ENCODE results near the gene BRD8.

Gene BRD8

GRCh38 chr5:138102454-138103318, 75.7 kb downstream of the BRD8 start:
- no peak for DNase-seq (ENCODE audit: low spot score)
- H3K27ac ChIP-seq = no peak overlapping the region
- no peak for TF ChIP-seq CTCF (IDR thresholded peaks at IDR 0.05)
- H3K4me3 ChIP-seq = no peak overlapping the region

GRCh38 chr5:138096997-138097828, 81.2 kb downstream of the BRD8 start:
- no peak overlapping the region for H3K4me3 ChIP-seq
- no peak overlapping the region for H3K27ac ChIP-seq
- TF ChIP-seq CTCF (IDR thresholded peaks at IDR 0.05) = no peak
- DNase-seq (ENCODE audit: low spot score) = no peak

GRCh38 chr5:138096363-138096762, 82.1 kb downstream of the BRD8 start:
- TF ChIP-seq CTCF (IDR thresholded peaks at IDR 0.05) = no peak
- Histone ChIP-seq H3K27ac (no peak overlapping the region), H3K4me3 (no peak overlapping the region)
- no peak for DNase-seq (ENCODE audit: low spot score)

- DNase-seq (ENCODE audit: low spot score) = no peak
- TF ChIP-seq CTCF (IDR thresholded peaks at IDR 0.05) = no peak
- no peak overlapping the region for H3K4me3 ChIP-seq
- no peak overlapping the region for H3K27ac ChIP-seq
These were observed 83.1 kb downstream of the BRD8 start for GRCh38 chr5:138095100-138095907.

GRCh38 chr5:138093036-138093435, 85.4 kb downstream of the BRD8 start:
- no peak for TF ChIP-seq CTCF (IDR thresholded peaks at IDR 0.05)
- H3K27ac ChIP-seq = no peak overlapping the region
- no peak for DNase-seq (ENCODE audit: low spot score)
- H3K4me3 ChIP-seq = no peak overlapping the region

GRCh38 chr5:138092301-138092700, 86.1 kb downstream of the BRD8 start:
- TF ChIP-seq CTCF (IDR thresholded peaks at IDR 0.05) = no peak
- DNase-seq (ENCODE audit: low spot score) = no peak
- H3K27ac ChIP-seq = no peak overlapping the region
- H3K4me3 ChIP-seq = no peak overlapping the region

Measured in coronary artery (tissue), 2 donors.